ENCODE data around the gene LIFR.

- TF ChIP-seq CTCF (IDR thresholded peaks at IDR 0.05) (no peak), POLR2A (IDR thresholded peaks at IDR 0.05) (no peak)
Measured at GRCh38 chr5:38598994-38599617, 42.7 kb upstream of the LIFR start.

Data from body of pancreas (tissue), 4 donors.